Thoracic aorta (tissue), 2 donors: Measurements from ENCODE around the gene ATG9A. TPM values are rescaled to one million over a fixed set of nuclear protein-coding genes. Genes with fewer than 3 reads are reported as not detected.
A peak's percentile ranks its signal among the peaks of the same experiment; 100 is the strongest.

ENCODE experiments used
- ATAC-seq: fragments of 150-250 bp; one replicate; pipeline ENCODE4 v1.8.0; 2017; ENCODE audit warnings: low read depth; ENCODE audit not compliant: insufficient number of reproducible peaks, low FRiP score
- DNase-seq: peaks from one replicate; pipeline ENCODE4 v3.0.0-alpha.2; 2020; ENCODE audit warnings: low spot score
- H3K27ac ChIP-seq, 2 donors: fragments of 200-600 bp; sonication (generic); 1 replicate in 1 of 2; 2 replicates in 1 of 2; pipeline ENCODE4 v1.5.1; 2016; ENCODE audit warnings: mild to moderate bottlenecking in 2 of 2, moderate library complexity in 2 of 2
- H3K27me3 ChIP-seq: fragments of 200-600 bp; sonication (generic); replicated peaks from 2 replicates; pipeline ENCODE4 v1.6.0; 2016; ENCODE audit warnings: mild to moderate bottlenecking; ENCODE audit not compliant: insufficient read depth
- H3K36me3 ChIP-seq: fragments of 200-600 bp; sonication (generic); one replicate; pipeline ENCODE4 v1.5.1; 2016
- H3K4me1 ChIP-seq, 2 donors: fragments of 200-600 bp; sonication (generic); 1 replicate in 1 of 2; 2 replicates in 1 of 2; pipeline versions ENCODE4 v1.5.1 to v1.6.0; 2016; ENCODE audit warnings: low read depth in 2 of 2, mild to moderate bottlenecking in 1 of 2; ENCODE audit not compliant: control insufficient read depth in 1 of 2
- H3K4me3 ChIP-seq: fragments of 200-600 bp; sonication (generic); 2 replicates; pipeline ENCODE4 v1.5.1; 2016; ENCODE audit warnings: mild to moderate bottlenecking
- H3K9me3 ChIP-seq: fragments of 200-600 bp; sonication (generic); 2 replicates; pipeline ENCODE4 v1.5.1; 2016
- CTCF ChIP-seq: fragments of 200-600 bp; sonication (generic); IDR thresholded peaks from one replicate; pipeline ENCODE4 v1.5.1; 2019; ENCODE audit warnings: antibody characterized with exemption
- total RNA-seq, 2 donors: library from RNA; depleted of rRNA; stranded (reverse); fragments of >200 nt; gene quantifications; one replicate each; pipeline versions ENCODE4 v1.1.0 to v1.2.3, GENCODE V29; 2016

The ATG9A gene
- total RNA-seq, 2 donors from 2014 or later = 39.4 to 60.4 TPM

GRCh38 chr2:219243291-219243761 lies 13.9 kb upstream of the ATG9A start:
- Histone ChIP-seq H3K36me3 (no peaks in the 10 kb centered on the region), H3K27me3 (no peaks in the 10 kb centered on the region), H3K27ac (no peak overlapping the region), H3K4me1 (peaks cover 13 to 34% of the 10 kb centered on the region in 2 donors), H3K4me3 (peak overlapping the region; percentile 15), H3K9me3 (no peaks in the 10 kb centered on the region)
- ATAC-seq (no peak), DNase-seq (no peak)
- TF ChIP-seq CTCF = no peak

- TF ChIP-seq CTCF = no peak
- H3K36me3 ChIP-seq = peaks cover 45% of the 10 kb centered on the region
- H3K9me3 ChIP-seq = no peaks in the 10 kb centered on the region
- H3K4me1 ChIP-seq = peaks cover 5 to 17% of the 10 kb centered on the region in 2 donors
- ATAC-seq = no peak
- no peak overlapping the region for H3K27ac ChIP-seq
- H3K4me3 ChIP-seq = no peak overlapping the region
- no peaks in the 10 kb centered on the region for H3K27me3 ChIP-seq
- no peak for DNase-seq
These were observed 4.9 kb upstream of the ATG9A start for GRCh38 chr2:219234331-219234730.

GRCh38 chr2:219230059-219230540 lies 664 bp upstream of the ATG9A start:
- ATAC-seq (no peak), DNase-seq (no peak)
- Histone ChIP-seq H3K27me3 (no peaks in the 10 kb centered on the region), H3K9me3 (no peaks in the 10 kb centered on the region), H3K36me3 (peaks cover 38% of the 10 kb centered on the region), H3K27ac (peak overlapping the region; percentile 93 to 96), H3K4me3 (peak overlapping the region; percentile 91), H3K4me1 (peaks cover 13 to 32% of the 10 kb centered on the region in 2 donors)
- TF ChIP-seq CTCF = no peak

GRCh38 chr2:219228911-219229304 lies 528 bp downstream of the ATG9A start:
- TF ChIP-seq CTCF = no peak
- DNase-seq (no peak), ATAC-seq (peak; percentile 4)
- no peaks in the 10 kb centered on the region for H3K27me3 ChIP-seq
- H3K4me1 ChIP-seq = peaks cover 13 to 32% of the 10 kb centered on the region in 2 donors
- peak overlapping the region; percentile 91 for H3K4me3 ChIP-seq
- H3K27ac ChIP-seq = peak overlapping the region; percentile 93 to 96
- no peaks in the 10 kb centered on the region for H3K9me3 ChIP-seq
- peaks cover 38% of the 10 kb centered on the region for H3K36me3 ChIP-seq

GRCh38 chr2:219228041-219228910 lies 1.2 kb downstream of the ATG9A start:
- Histone ChIP-seq H3K27me3 (no peaks in the 10 kb centered on the region), H3K4me1 (peaks cover 13 to 32% of the 10 kb centered on the region in 2 donors), H3K36me3 (peaks cover 38% of the 10 kb centered on the region), H3K9me3 (no peaks in the 10 kb centered on the region), H3K27ac (peak overlapping the region; percentile 93 to 96), H3K4me3 (peak overlapping the region; percentile 91)
- no peak for DNase-seq
- no peak for TF ChIP-seq CTCF
- ATAC-seq = no peak
